CD4-positive, alpha-beta T cell treated with Interleukin-21 for 1 hour (primary cell): ENCODE data around the gene SNX10.

Experiments
- DNase-seq: peaks from one replicate; pipeline ENCODE4 v3.0.0-alpha.2; 2020

The SNX10 gene

DNA sequence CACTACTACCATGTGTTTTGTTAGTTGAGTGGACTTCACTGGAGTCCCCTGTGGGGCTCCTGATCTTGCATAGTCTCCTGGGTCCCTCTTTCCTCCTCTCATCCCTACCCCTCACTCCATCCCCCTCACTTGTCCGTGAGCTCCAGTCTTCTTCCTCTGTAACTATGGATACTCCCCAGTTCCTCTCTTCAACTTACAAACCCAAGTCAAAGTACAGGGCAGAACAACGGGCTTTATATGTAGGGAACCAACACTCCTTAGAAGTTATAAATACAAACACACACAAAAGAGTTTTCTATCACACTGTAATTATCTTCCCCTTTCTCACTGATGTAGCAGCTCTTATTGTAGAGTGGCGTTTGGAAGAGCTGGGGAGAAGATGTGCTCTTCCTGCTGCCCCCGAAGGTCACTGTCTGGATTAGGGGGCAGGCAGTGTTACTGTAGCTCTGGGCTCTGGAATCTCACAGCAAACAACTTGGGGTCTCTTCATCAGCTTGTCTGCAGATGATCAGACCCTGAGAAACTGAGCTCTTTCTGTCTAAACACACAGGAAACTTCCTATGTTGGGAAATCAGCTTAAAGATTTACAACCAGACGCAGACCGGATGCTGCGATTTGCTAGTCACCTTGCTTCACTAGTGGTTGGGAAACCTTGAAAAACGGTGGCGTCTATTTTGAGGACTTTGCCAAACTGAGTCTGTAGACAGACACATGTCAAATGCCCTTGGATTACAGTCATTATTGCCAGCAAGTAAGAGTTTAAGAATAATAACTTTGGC lies 13.6 kb downstream of the SNX10 start:
- DNase-seq: no peak

GRCh38 chr7:26305869-26306665 lies 14.4 kb downstream of the SNX10 start:
- no peak for DNase-seq

GRCh38 chr7:26306790-26307189 lies 15.1 kb downstream of the SNX10 start:
- DNase-seq: no peak

- DNase-seq: no peak
These were observed 15.6 kb downstream of the SNX10 start for GRCh38 chr7:26307226-26307625.

GRCh38 chr7:26307791-26308190 lies 16.1 kb downstream of the SNX10 start:
- DNase-seq: no peak

- no peak for DNase-seq
These were observed 16.9 kb downstream of the SNX10 start for GRCh38 chr7:26308551-26308950.

GRCh38 chr7:26309089-26309488 lies 17.4 kb downstream of the SNX10 start:
- DNase-seq: no peak

GRCh38 chr7:26311798-26312197 lies 20.1 kb downstream of the SNX10 start:
- DNase-seq: no peak

DNA sequence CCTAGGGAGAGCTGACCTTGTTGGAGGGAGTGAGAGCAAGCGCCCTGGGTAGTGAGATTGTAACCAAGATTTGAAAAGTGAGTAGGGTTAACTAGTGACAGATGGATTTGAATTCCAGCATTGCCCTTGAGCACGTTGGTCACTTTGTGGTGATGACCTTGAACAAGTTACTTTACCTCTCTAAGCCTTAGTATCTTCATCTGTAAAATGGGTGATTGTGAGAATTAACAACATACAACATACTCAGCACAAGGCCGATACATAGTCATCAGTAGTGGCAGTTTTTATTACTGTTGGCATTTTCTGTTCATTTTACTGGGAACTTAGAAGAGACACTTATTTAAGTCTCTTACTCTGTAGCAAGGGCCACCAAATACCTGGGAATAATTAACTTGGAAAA lies 25.5 kb downstream of the SNX10 start:
- DNase-seq: no peak

GRCh38 chr7:26318921-26319320 lies 27.3 kb downstream of the SNX10 start:
- no peak for DNase-seq

DNA sequence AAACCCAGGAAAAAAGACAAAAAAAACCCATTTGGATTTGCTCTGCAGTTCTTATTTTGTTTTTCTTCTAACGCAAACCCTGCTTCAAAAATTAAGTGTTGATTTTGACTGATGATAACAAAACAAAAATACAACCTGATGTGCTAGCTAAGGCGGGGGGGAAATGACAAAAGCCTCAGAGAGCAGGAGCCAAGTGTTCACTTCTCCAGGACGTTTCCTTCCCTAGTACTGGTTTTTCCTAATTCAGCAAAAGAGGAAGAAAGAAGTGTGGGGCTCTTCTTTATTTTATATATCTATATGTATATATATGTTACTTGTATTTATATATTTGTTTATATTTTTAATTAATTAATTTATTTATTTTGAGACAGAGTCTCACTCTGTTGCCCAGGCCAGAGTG lies 28.0 kb downstream of the SNX10 start:
- DNase-seq: no peak

- no peak for DNase-seq
These were observed 29.2 kb downstream of the SNX10 start for GRCh38 chr7:26320878-26321277.

- DNase-seq: no peak
These were observed 29.8 kb downstream of the SNX10 start for GRCh38 chr7:26321435-26321834.

GRCh38 chr7:26326211-26326610 lies 34.5 kb downstream of the SNX10 start:
- DNase-seq: no peak

GRCh38 chr7:26328498-26329390 lies 37.1 kb downstream of the SNX10 start:
- DNase-seq: no peak

DNA sequence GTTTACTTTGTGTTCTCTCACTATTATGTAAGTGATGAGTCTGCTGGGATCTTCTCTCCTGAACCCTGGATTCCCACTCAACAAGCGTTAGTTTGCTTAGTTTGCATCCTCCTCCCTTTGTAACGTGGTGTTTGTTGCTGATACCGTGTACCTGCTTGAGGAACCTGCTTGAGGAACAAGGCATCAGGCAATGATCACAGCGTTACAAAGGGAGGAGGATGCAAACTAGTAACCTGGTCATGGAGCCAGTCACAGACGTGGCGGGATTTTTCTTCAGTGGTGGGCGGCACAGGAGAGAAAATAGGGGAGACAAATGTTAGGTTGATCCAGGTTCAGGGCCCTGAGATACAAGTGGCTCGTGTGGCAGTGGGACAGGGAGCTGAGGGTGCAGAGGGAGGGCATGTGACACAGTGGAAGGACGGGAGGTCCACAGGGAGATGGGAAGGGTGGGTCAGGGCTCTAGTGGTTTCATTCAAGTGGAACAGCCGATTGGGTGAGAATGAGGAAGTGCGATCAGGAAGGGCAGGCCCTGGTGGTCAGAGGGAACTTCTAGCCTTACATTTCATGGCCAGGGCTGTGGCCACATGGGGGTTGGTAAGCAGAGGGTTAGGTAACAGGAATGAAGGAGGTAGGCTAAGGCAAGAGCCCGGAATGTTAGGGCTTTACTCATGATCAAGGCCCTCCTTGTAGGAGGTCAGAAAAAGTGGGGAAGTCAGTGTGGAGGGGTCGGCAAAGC lies 38.0 kb downstream of the SNX10 start:
- DNase-seq: peak; percentile 2

- DNase-seq: no peak
These were observed 39.5 kb downstream of the SNX10 start for GRCh38 chr7:26331113-26331512.

DNA sequence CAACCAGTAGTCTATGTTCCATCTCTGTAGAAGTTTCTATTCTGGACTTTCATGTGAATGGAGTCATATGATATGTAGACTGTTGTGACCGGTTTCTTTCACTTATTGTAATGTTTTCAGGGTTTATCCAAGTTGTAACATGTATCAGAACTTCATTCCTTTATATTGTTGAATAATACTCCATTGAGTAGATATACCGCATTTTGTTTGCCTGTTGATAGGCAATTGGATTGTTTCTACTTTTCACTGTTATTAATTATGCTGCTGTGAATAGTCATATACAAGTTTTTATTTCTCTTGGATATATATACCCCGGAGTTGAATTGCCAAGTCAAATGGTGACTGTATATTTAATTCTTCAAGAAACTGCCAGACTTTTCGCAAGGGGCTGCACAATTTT lies 40.1 kb downstream of the SNX10 start:
- DNase-seq: no peak

GRCh38 chr7:26332698-26333097 lies 41.0 kb downstream of the SNX10 start:
- DNase-seq: no peak

DNA sequence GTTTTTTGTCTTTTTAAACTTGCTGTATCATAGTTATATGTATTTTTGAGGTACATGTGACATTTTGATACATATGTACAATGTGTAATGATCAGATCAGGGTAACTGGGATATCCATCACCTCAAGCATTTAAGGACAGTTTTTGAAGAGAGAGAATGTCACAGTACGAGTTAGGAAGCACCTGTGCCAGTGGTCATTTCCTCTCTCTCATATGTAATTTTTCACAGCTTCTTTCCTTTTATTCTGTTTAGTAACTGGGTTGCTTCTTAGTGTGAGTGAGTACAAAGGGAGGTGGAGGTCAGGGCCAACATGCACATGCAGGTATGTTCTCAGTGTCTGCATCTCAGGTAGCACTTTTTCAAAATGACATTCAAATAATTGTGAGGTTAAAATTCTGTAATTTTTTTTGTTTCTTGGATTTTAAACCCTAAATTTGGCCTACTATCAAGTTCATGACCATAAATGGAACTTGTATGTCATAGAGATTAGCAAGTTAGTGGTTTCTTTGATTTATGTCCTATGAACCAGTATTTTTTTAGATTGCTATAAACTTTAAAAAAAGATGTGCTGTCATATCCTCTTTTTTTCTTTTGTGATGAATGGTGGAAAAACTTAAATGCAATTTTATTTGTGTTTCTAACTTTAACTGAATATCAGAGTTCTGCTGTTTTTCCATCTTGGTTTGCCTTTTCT lies 42.7 kb downstream of the SNX10 start:
- no peak for DNase-seq

GRCh38 chr7:26337232-26337865 lies 45.7 kb downstream of the SNX10 start:
- DNase-seq: no peak
